Endothelial cell of umbilical vein (primary cell): ENCODE data around the gene ZC3H13. TPM values are rescaled to one million over a fixed set of nuclear protein-coding genes. Genes with fewer than 3 reads are reported as not detected.

ENCODE experiments used
- BruUV-seq: library from RNA; stranded (reverse); fragments of 400-500 nt; replicated peaks from 2 replicates; lab custom pipeline; 2021; lab: Mats Ljungman, UMichigan
- CTCF ChIA-PET: fragments of 300-600, 350-600 bp; sonication (Branson Sonifier 250); formaldehyde crosslinking; loops from one replicate; lab custom pipeline; 2021; ENCODE audit warnings: antibody characterized with exemption, inconsistent platforms; lab: Charles Lee
- POLR2A ChIA-PET: fragments of 300-600, 350-600 bp; sonication (Branson Sonifier 250); formaldehyde crosslinking; loops from one replicate; lab custom pipeline; 2021; ENCODE audit warnings: antibody characterized with exemption, inconsistent platforms; lab: Charles Lee
- DNase-seq: peaks from one replicate; pipeline ENCODE4 v3.0.0-alpha.2; 2011; ENCODE audit warnings: low read depth, low spot score
- FAIRE-seq: peaks from 2 replicates; lab custom pipeline; 2011; peaks lifted over from hg19 to GRCh38; lab: Jason Lieb, UNC
- H2AFZ ChIP-seq: 2 replicates; pipeline ENCODE4 v1.6.0; 2012; ENCODE audit warnings: low read depth, low read length, control low read depth, inconsistent platforms
- H3K27ac ChIP-seq: 2 replicates; pipeline ENCODE4 v1.5.1; 2011; ENCODE audit warnings: low read depth, mild to moderate bottlenecking, control low read depth, low read length, moderate library complexity; ENCODE audit not compliant: insufficient read depth
- H3K27me3 ChIP-seq, 2 experiments: 2 replicates each; pipeline versions ENCODE4 v1.6.0 to v1.6.1; 2011; ENCODE audit warnings: low read length in 2 of 2, mixed read lengths in 1 of 2; ENCODE audit not compliant: control insufficient read depth in 2 of 2, insufficient read depth in 2 of 2
- H3K36me3 ChIP-seq, 2 experiments: 2 replicates in 1 of 2; 3 replicates in 1 of 2; pipeline ENCODE4 v1.5.1; 2011; ENCODE audit warnings: low read length in 2 of 2, mild to moderate bottlenecking in 1 of 2, moderate library complexity in 1 of 2; ENCODE audit not compliant: control insufficient read depth in 2 of 2, insufficient read depth in 2 of 2; ENCODE audit errors: extremely low read depth in 1 of 2
- H3K4me1 ChIP-seq: 3 replicates; pipeline ENCODE4 v1.5.1; 2011; ENCODE audit warnings: mild to moderate bottlenecking, low read length; ENCODE audit not compliant: control insufficient read depth, insufficient read depth; ENCODE audit errors: extremely low read depth
- H3K4me2 ChIP-seq: 2 replicates; pipeline ENCODE4 v1.6.1; 2011; ENCODE audit warnings: low read length, control low read depth, mixed read lengths; ENCODE audit not compliant: insufficient read depth
- H3K4me3 ChIP-seq, 3 experiments: fragments of 200-600 bp in 1 of 3; sonication (generic), shearing (Covaris generic) in 1 of 3; replicated peaks in 1 of 3; 2 replicates each; pipeline ENCODE4 v1.5.1; 2011 to 2016; ENCODE audit warnings: control low read depth in 3 of 3, low read length in 3 of 3, mild to moderate bottlenecking in 2 of 3, inconsistent platforms in 1 of 3, low read depth in 1 of 3, moderate library complexity in 1 of 3; ENCODE audit not compliant: insufficient read depth in 1 of 3
- H3K79me2 ChIP-seq: 2 replicates; pipeline ENCODE4 v1.6.0; 2012; ENCODE audit warnings: low read length, inconsistent platforms; ENCODE audit not compliant: control insufficient read depth, insufficient read depth
- H3K9ac ChIP-seq: replicated peaks from 2 replicates; pipeline ENCODE3; 2011; ENCODE audit warnings: low read length, control low read depth; ENCODE audit not compliant: insufficient read depth; ENCODE audit errors: extremely low read depth
- H3K9me1 ChIP-seq: replicated peaks from 3 replicates; pipeline ENCODE4 v1.6.0; 2011; ENCODE audit warnings: mild to moderate bottlenecking, low read length; ENCODE audit not compliant: control insufficient read depth, insufficient read depth; ENCODE audit errors: extremely low read depth
- H3K9me3 ChIP-seq: replicated peaks from 2 replicates; pipeline ENCODE4 v1.5.1; 2012; ENCODE audit warnings: low read length, inconsistent platforms; ENCODE audit not compliant: control insufficient read depth, insufficient read depth
- H4K20me1 ChIP-seq: replicated peaks from 2 replicates; pipeline ENCODE3; 2011; ENCODE audit warnings: mild to moderate bottlenecking, low read length; ENCODE audit not compliant: control insufficient read depth, insufficient read depth; ENCODE audit errors: extremely low read depth
- FOS ChIP-seq: IDR thresholded peaks from 2 replicates; pipeline ENCODE4 v1.6.1; 2011; ENCODE audit warnings: mild to moderate bottlenecking, low read length, moderate library complexity, borderline replicate concordance; ENCODE audit not compliant: insufficient read depth
- JUN ChIP-seq: IDR thresholded peaks from 2 replicates; pipeline ENCODE4 v1.6.1; 2011; ENCODE audit warnings: borderline replicate concordance, low read depth; ENCODE audit not compliant: insufficient read length, insufficient read depth
- MYC ChIP-seq: IDR thresholded peaks from one replicate; pipeline ENCODE4 v1.6.1; 2011; ENCODE audit warnings: mild to moderate bottlenecking, low read depth, low read length
- dilution Hi-C: fragments of 300-500 bp; cut with MboI; formaldehyde crosslinking; loops from one replicate; pipeline ENCODE4 v1.15.0; 2019; ENCODE audit warnings: low sequenced_read_pairs; ENCODE audit not compliant: extremely low pct_ligation_motif_present
- intact Hi-C: fragments of 100-400 bp; cut with micrococcal nuclease; formaldehyde crosslinking; loops from one replicate; pipeline ENCODE4 v1.10.0; 2022
- polyA plus RNA-seq, 4 experiments: library from polyadenylated mRNA; depleted of rRNA in 3 of 4; stranded (reverse) in 3 of 4; unstranded in 1 of 4; fragments of >200 nt; gene quantifications; 2 replicates each; pipeline versions ENCODE4 v1.2.1 to v1.2.3, GENCODE V29; 2011 to 2012; ENCODE audit warnings: missing spikeins in 1 of 4
- total RNA-seq: library from RNA; stranded (reverse); gene quantifications from 2 replicates; pipeline ENCODE4 v1.2.3, GENCODE V29; 2021
- TF ChIP-seq, protein P1 (sequence below), 2 donors: IDR thresholded peaks; 1 replicate in 1 of 2; 2 replicates in 1 of 2; pipeline ENCODE4 v1.5.1; 2011; ENCODE audit warnings: low read length in 2 of 2, mild to moderate bottlenecking in 2 of 2, moderate library complexity in 2 of 2, control low read depth in 1 of 2, inconsistent platforms in 1 of 2, low read depth in 1 of 2; ENCODE audit not compliant: insufficient read depth in 1 of 2; ENCODE audit errors: extremely low read depth in 1 of 2
- TF ChIP-seq, protein P2 (sequence below): IDR thresholded peaks from 2 replicates; pipeline ENCODE4 v1.6.1; 2011; ENCODE audit not compliant: insufficient read depth, insufficient read length

Gene ZC3H13
- total and polyA plus RNA-seq, 2 donors (not counting 3 experiments of a cell fraction or from before 2014, with no cell fraction given): 3.8 to 36.6 TPM

DNA sequence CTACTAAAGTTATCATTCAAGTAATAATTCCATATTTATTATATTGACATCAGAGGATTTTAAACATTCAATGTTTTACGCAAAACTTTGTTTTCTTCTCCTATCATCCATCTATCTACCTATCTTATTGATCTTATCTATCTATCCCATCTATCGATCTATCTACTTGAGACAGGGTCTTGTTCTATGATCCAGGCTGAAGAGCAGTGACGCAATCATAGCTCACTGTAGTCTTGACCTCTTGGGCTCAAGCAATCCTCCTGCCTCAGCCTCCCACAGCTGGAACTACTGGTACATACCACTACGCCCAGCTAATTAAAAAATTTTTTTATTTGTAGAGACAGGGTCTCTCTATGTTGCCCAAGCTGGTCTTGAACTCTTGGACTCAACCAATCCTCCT is 27.4 kb downstream of the ZC3H13 start:
- H3K27ac ChIP-seq: no peak overlapping the region
- FAIRE-seq (no peak), DNase-seq (no peak)
- peaks cover 2% of the 10 kb centered on the region for H3K9me1 ChIP-seq
- TF ChIP-seq, protein P1, sequence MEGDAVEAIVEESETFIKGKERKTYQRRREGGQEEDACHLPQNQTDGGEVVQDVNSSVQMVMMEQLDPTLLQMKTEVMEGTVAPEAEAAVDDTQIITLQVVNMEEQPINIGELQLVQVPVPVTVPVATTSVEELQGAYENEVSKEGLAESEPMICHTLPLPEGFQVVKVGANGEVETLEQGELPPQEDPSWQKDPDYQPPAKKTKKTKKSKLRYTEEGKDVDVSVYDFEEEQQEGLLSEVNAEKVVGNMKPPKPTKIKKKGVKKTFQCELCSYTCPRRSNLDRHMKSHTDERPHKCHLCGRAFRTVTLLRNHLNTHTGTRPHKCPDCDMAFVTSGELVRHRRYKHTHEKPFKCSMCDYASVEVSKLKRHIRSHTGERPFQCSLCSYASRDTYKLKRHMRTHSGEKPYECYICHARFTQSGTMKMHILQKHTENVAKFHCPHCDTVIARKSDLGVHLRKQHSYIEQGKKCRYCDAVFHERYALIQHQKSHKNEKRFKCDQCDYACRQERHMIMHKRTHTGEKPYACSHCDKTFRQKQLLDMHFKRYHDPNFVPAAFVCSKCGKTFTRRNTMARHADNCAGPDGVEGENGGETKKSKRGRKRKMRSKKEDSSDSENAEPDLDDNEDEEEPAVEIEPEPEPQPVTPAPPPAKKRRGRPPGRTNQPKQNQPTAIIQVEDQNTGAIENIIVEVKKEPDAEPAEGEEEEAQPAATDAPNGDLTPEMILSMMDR (IDR thresholded peaks at IDR 0.05; ENCODE audit: extremely low read depth in 1 of 2, insufficient read depth in 1 of 2, low read depth in 1 of 2, low read length in 2 of 2): no peak
- TF ChIP-seq, protein P2, sequence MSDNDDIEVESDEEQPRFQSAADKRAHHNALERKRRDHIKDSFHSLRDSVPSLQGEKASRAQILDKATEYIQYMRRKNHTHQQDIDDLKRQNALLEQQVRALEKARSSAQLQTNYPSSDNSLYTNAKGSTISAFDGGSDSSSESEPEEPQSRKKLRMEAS: no peak
- no peak for TF ChIP-seq JUN
- no peak overlapping the region for H3K9ac ChIP-seq
- H3K27me3 ChIP-seq: no peaks in the 10 kb centered on the region
- POLR2A ChIA-PET: no interaction called here
- no peak overlapping the region for H2AFZ ChIP-seq
- H3K4me2 ChIP-seq: no peak overlapping the region
- CTCF ChIA-PET: interaction anchor here (1.0 kb wide), 1 partner anchor 15 kb away, joined by 3 read pairs; no protein-coding TSS in a partner anchor
- H3K9me3 ChIP-seq: no peaks in the 10 kb centered on the region
- peaks cover 20% of the 10 kb centered on the region for H3K79me2 ChIP-seq
- dilution Hi-C loops (no loop called here), intact Hi-C loops (no loop called here)
- H3K4me1 ChIP-seq: no peaks in the 10 kb centered on the region
- H3K36me3 ChIP-seq: peaks cover 0 to under 1% of the 10 kb centered on the region in 2 experiments
- BruUV-seq: no TSS peak
- no peaks in the 10 kb centered on the region for H4K20me1 ChIP-seq
- H3K4me3 ChIP-seq: no peak overlapping the region

DNA sequence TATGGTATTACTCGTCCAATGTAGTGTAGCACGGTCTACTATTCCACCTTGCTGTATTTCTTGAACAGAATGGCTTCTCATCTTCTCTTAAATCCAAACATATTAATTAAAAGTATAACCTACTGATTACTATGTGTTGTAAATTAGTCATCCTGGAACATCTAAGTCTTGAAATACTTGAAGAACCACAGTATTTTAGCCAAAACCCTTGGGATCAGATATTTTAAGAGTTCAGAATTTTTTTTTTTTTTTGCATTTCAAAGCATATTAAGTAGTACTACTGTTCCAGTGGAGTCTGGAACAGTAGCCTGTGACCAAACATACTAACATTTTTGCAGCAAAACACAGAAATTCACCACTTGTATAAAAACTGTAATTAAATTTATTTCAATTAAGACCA is 30.1 kb downstream of the ZC3H13 start:
- H3K9ac ChIP-seq: no peak overlapping the region
- dilution Hi-C loops: no loop called here
- no peak for FAIRE-seq

More for the DNA sequence above, 30.1 kb downstream of the ZC3H13 start:
- no peak overlapping the region for H2AFZ ChIP-seq
- H3K4me2 ChIP-seq: no peak overlapping the region
- H3K36me3 ChIP-seq: peaks cover 0 to 3% of the 10 kb centered on the region in 2 experiments
- TF ChIP-seq MYC (no peak), FOS (no peak)
- TF ChIP-seq, protein P2: no peak
- H3K9me1 ChIP-seq: no peaks in the 10 kb centered on the region
- POLR2A ChIA-PET: no interaction called here
- BruUV-seq: no TSS peak
- no peaks in the 10 kb centered on the region for H3K4me1 ChIP-seq
- no peaks in the 10 kb centered on the region for H3K9me3 ChIP-seq
- CTCF ChIA-PET: no interaction called here
- intact Hi-C loops: no loop called here
- H3K79me2 ChIP-seq: peaks cover 10% of the 10 kb centered on the region
- DNase-seq: no peak
- no peaks in the 10 kb centered on the region for H3K27me3 ChIP-seq
- H3K27ac ChIP-seq: no peak overlapping the region
- H4K20me1 ChIP-seq: no peaks in the 10 kb centered on the region
- H3K4me3 ChIP-seq: no peak overlapping the region
